SK-N-SH treated with all-trans-retinoic acid at 6 μM for 48 hours (cell line): Measurements from ENCODE around the gene ATP6V0B.

Source experiments
- CREB5 ChIP-seq: fragments of 250-450 bp; sonication (Bioruptor Pico); IDR thresholded peaks from 2 replicates; pipeline ENCODE4 v1.5.1; 2020; ENCODE audit warnings: low read depth, mild to moderate bottlenecking, moderate library complexity
- CSDC2 ChIP-seq: fragments of 250-450 bp; sonication (Bioruptor Pico); IDR thresholded peaks from 2 replicates; pipeline ENCODE4 v1.5.0; 2020; ENCODE audit warnings: mild to moderate bottlenecking, moderate library complexity
- PATZ1 ChIP-seq: fragments of 250-450 bp; sonication (Bioruptor Pico); IDR thresholded peaks from 2 replicates; pipeline ENCODE4 v1.8.0; 2020; ENCODE audit warnings: mild to moderate bottlenecking, moderate library complexity, borderline replicate concordance
- POU6F1 ChIP-seq: fragments of 250-450 bp; sonication (Bioruptor Pico); IDR thresholded peaks from 2 replicates; pipeline ENCODE4 v1.8.0; 2021; ENCODE audit warnings: low read depth, mild to moderate bottlenecking, moderate library complexity, borderline replicate concordance
- RARB ChIP-seq: fragments of 250-450 bp; sonication (Bioruptor Pico); IDR thresholded peaks from 2 replicates; pipeline ENCODE4 v1.8.0; 2021; ENCODE audit warnings: mild to moderate bottlenecking, moderate library complexity
- TOX ChIP-seq: fragments of 250-450 bp; sonication (Bioruptor Pico); IDR thresholded peaks from 2 replicates; pipeline ENCODE4 v1.8.0; 2021; ENCODE audit warnings: mild to moderate bottlenecking, moderate library complexity, borderline replicate concordance
- TSHZ2 ChIP-seq: fragments of 250-450 bp; sonication (Bioruptor Pico); IDR thresholded peaks from 2 replicates; pipeline ENCODE4 v1.5.0; 2020; ENCODE audit warnings: mild to moderate bottlenecking, moderate library complexity
- ZC3H10 ChIP-seq: fragments of 250-450 bp; sonication (Bioruptor Pico); IDR thresholded peaks from 2 replicates; pipeline ENCODE4 v1.5.1; 2021; ENCODE audit warnings: mild to moderate bottlenecking, moderate library complexity
- ZFP3 ChIP-seq: fragments of 250-450 bp; sonication (Bioruptor Pico); IDR thresholded peaks from 2 replicates; pipeline ENCODE4 v1.5.0; 2020; ENCODE audit warnings: mild to moderate bottlenecking, moderate library complexity
- ZFP30 ChIP-seq: fragments of 450-650 bp; formaldehyde crosslinking; IDR thresholded peaks from 2 replicates; pipeline ENCODE4 v1.5.0; 2022; ENCODE audit warnings: mild to moderate bottlenecking, moderate library complexity
- ZNF8 ChIP-seq: fragments of 450-650 bp; formaldehyde crosslinking; IDR thresholded peaks from 2 replicates; pipeline ENCODE4 v1.5.0; 2020; ENCODE audit warnings: mild to moderate bottlenecking, moderate library complexity

GRCh38 chr1:43976890-43977289, 2.1 kb downstream of the ATP6V0B start:
- no peak for TF ChIP-seq ZNF8
- TF ChIP-seq CREB5 (CRISPR knock-in tag) = no peak
- no peak for TF ChIP-seq TOX (CRISPR knock-in tag)
- TF ChIP-seq TSHZ2 = no peak
- no peak for TF ChIP-seq ZFP30 (CRISPR knock-in tag)
- TF ChIP-seq POU6F1 (CRISPR knock-in tag) = no peak
- TF ChIP-seq ZFP3 (CRISPR knock-in tag) = no peak
- no peak for TF ChIP-seq CSDC2
- no peak for TF ChIP-seq PATZ1 (CRISPR knock-in tag)
- TF ChIP-seq RARB (CRISPR knock-in tag) = no peak
- no peak for TF ChIP-seq ZC3H10
